ENCODE measurements around the gene CDKN2B.
"Not testable (repeated sequence)": the region's sequence is repeated elsewhere in the genome, so short reads cannot be mapped to it uniquely, and the experiment has no call there.

The CDKN2B gene

DNA sequence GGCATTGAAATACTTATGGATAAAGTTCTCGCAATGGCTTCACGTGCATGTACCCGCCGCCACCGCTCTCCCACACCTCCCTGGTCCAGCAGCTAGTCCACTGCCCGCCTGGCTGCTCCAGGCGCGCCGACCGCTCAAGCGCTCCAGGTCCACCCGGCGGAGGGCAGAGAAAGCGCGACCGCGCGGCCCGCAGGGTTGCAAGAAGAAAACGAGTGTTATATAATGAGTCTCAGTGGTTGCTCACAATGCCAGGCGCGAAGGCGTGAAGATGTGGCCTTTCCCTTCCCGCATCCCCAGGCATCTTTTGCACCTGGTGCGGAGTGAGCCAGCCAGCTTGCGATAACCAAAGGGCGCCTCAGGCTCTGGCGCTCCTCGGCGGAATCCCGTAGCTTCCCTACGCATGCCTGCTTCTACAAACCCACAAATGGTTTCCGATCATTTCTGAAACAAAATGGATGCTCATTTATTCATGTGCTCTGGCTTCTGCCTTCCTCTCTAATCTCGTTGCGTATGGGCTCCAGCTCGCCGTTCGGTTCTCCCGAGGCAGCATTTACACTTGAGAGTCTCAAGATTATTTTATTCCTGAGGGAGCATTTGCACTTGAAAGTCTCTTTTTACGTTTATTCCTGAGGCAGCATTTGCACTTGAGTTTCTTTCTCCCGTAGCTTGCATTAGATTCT, 40.6 kb downstream of the CDKN2B start:
- no peak for DNase-seq

DNA sequence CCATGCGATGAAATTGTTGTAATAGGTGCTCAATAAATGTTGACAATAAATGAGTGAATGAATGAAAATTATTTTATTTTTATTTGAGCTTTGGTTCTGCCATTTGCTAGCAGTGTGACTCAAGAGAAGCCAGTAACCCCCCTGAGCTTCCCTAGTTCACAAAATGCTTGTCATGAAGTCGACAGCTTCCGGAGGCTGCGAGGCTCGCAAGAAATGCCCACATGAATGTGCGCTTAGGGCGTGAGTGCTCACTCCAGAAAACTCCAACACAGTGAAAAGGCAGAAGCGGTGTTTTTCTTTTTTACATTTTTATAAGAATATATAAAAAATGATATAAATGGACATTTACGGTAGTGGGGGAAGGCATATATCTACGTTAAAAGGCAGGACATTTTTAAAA, 41.4 kb downstream of the CDKN2B start:
- DNase-seq: no peak

DNA sequence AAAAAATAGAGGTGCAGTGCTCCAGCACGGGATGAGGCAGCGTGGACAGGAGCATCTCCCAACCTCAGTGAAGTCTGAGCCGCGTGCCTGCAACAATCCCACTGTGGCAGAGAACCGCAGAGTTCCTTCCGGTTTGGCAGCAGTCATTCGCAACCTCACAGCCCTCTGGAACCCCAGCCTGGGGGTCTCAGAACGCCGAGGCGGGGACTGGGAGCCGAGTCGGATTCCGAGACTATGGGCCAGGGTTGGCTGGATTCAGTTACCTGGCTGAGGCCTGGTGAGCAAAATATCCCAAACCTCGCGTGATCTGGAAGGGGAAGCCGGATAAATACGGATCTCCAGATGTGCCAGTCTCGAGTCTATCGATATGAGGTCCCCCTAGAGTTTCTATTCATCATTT, 41.9 kb downstream of the CDKN2B start:
- DNase-seq: no peak

DNA sequence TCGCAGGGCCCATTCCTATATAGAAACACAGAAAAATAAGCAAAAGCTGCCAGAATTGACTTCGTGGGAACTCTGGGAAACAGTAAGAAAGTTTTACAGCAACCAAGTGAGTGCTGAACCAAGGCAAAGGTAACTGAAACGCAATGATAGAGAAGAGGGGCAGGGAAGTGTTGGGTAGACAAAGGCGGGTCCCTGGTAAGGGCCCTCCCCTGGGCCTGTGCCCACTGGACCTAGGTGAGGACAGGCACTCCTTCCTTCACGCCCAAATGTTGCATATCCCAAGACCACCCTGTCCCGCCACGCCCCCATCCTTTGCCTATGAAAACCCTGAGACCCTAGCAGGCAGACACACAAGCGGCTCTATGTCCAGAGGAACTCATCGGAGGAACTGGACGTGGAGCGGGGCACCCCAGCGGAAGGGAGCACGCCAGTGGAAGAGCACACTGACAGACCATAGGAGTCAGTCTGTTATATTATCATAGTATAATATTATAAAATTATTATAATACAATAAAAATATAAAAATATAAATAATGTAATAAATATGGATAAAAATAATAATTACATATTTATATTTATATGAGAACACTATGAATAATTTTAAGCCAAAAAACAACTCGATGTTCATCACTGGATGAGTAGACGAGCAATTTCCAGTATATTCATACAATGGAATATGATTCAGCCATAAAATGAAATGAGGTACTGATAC, 42.8 kb downstream of the CDKN2B start:
- no peak for DNase-seq

DNA sequence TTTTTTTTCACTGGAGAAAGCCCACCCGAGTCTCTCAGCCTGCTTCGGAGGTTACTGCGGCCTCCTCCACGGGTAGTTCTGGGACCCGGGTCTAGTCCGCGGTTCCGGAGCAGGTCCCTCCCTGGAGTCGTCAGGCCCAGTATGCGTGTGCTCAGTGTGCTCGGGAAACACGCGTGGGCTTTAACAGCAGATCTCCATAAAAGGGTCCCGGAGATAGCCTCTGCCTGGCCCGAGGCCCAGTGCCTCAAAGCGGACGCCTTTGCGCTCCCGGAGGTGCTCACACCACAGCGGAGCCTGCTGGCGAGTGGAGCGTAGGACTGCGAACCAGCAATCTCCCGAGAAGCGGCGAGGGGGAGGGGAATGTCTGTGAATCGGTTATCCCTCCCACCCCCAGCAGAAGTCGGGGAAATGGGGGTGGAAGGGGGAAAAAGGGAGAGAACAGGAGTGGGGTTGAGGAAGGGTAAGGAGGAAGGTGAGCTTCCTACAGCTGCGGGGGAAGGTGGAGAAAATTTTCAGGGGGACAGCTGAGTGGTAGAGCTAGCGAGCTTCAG, 43.6 kb downstream of the CDKN2B start:
- no peak for DNase-seq

DNA sequence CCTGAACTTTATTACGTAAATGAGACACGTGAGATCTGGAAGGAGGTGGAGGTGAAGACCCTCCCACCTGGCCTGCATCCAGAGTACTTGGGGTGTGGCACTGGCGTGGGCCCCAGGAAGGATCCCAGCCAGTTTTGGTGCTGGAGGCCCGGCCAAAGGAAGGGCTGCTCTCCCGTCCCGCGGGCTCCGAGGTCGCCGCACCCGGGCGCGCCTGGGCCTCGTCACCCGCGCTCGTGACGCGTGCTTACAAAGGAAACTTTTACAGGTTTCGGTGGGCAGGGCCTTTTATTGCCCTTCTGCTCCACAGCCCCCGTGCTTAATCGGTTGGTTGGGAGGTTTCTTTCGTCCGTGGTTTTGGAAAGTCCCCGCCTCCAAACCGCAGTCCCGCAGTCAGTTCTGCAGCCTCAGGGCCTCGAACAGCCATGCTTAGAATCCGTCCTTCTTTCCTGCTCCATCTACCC, 44.1 kb downstream of the CDKN2B start:
- DNase-seq: no peak

DNA sequence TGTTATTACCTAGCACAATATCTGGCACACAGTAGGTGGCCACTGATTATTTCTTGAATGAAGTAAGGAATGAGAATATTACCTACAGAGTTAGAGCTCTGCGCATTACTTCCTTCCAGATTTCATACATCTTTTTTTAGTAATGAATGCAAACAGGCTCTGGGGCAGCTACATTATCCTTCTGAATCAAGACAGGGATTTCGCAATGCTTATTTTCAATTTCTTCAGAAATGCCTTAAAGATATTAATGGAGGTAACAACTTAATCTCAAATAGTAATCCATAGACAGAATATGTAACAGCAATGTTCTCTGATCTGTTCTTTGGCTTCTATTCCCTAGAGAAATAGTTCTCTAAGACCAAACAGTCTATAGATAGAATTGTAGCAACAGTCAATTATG, 47.5 kb downstream of the CDKN2B start:
- no peak for DNase-seq

DNA sequence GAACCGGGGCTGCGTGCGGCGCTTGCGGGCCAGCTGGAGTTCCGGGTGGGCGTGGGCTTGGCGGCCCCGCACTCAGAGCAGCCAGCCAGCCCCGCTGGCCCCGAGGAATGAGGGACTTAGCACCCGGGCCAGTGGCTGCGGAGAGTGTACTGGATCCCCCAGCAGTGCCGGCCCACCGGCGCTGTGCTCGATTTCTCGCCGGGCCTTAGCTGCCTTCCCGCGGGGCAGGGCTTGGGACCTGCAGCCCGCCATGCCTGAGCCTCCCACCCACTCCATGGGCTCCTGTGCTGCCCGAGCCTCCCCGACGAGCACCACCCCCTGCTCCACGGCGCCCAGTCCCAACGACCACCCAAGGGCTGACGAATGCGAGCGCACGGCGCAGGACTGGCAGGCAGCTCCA, 49.8 kb downstream of the CDKN2B start:
- not testable (repeated sequence) for DNase-seq

DNA sequence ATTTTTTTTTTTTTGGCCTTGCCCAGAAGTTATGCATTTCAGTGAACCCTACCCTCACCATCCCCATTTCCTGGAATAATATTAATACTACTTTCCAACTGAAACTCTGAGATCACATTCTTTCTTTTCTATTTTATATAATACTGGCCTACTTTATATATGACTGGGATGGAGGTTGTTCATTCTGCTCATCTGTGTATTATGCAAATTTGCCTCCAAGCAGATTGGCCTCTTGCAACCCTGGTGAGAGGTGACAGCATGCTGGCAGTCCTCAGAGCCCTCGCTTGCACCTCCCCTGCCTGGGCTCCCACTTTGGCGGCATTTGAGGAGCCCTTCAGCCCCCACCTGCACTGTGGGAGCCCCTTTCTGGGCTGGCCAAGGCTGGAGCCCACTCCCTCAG, 50.3 kb downstream of the CDKN2B start:
- no peak for DNase-seq
